ENCODE data around the gene ELMO2. TPM values are rescaled to one million over a fixed set of nuclear protein-coding genes. Genes with fewer than 3 reads are reported as not detected.

ELMO2 gene
- total RNA-seq, 1 donor from 2014 or later: 53.3 TPM

DNA sequence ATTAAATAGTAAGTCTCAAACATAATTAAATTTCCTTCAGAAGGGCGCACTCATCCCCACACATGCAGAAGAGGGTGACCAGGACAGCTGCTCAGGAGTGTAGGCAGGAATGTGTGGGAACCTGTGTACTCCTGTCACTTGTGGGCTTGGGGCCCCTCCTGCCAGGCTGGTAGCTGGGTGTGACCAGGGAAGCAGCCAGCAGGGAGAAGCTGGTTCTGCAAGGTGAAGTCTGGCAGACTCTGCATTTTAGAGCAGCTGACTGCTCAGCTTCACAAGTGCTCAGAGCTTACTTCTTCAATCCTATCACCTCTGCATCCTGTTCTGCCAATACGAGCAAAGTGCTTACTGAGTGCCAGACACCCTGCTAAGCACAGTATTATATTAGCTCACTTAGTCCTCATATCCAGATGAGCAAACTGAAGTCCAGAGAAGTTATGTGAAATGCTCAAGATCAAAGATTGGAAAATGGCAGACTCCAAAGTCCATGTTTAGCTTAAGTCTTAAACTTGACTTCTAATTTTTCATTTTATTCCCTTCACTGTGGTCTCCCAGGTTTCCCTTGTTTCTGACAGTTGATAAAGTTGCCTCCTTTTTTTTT, 27.9 kb downstream of the ELMO2 start:
- no peaks in the 10 kb centered on the region for H3K27me3 Mint-ChIP-seq (ENCODE audit: insufficient read depth, low read depth)
- Histone ChIP-seq H3K4me2 (no peak overlapping the region), H3K9ac (no peak overlapping the region), H3K27ac (no peak overlapping the region), H3F3A (ENCODE audit: low read depth) (no peaks in the 10 kb centered on the region), H3K9me3 (ENCODE audit: low read depth) (no peaks in the 10 kb centered on the region), H4K20me1 (ENCODE audit: low read depth) (peaks cover 8% of the 10 kb centered on the region), H3K36me3 (peaks cover 5% of the 10 kb centered on the region), H3K27me3 (no peaks in the 10 kb centered on the region), H3K79me2 (ENCODE audit: low read depth) (no peaks in the 10 kb centered on the region), H2AFZ (replicated peaks) (no peak overlapping the region), H3K4me1 (no peaks in the 10 kb centered on the region), H3K4me3 (no peak overlapping the region)
- H3K9me3 Mint-ChIP-seq: no peaks in the 10 kb centered on the region
- peaks cover 25% of the 10 kb centered on the region for H3K36me3 Mint-ChIP-seq
- DNase-seq (ENCODE audit: low spot score): no peak
- H3K4me3 Mint-ChIP-seq: no peak overlapping the region
- no peak overlapping the region for H3K27ac Mint-ChIP-seq
- no peak for TF ChIP-seq EZH2 (IDR thresholded peaks at IDR 0.05)
- peaks cover 5% of the 10 kb centered on the region for H3K4me1 Mint-ChIP-seq

GRCh38 chr20:46377518-46377917, 28.9 kb downstream of the ELMO2 start:
- H3K4me3 ChIP-seq: no peak overlapping the region
- no peaks in the 10 kb centered on the region for H3K9me3 ChIP-seq (ENCODE audit: low read depth)
- H3K36me3 ChIP-seq: no peaks in the 10 kb centered on the region

GRCh38 chr20:46376196-46376785, 30.1 kb downstream of the ELMO2 start:
- no peak overlapping the region for H3K4me2 ChIP-seq
- DNase-seq (ENCODE audit: low spot score): no peak
- no peaks in the 10 kb centered on the region for H3K9me3 ChIP-seq (ENCODE audit: low read depth)
- H3K4me1 ChIP-seq: no peaks in the 10 kb centered on the region
- H3K27me3 Mint-ChIP-seq (ENCODE audit: insufficient read depth, low read depth): no peaks in the 10 kb centered on the region
- no peak overlapping the region for H3K4me3 ChIP-seq
- H3K27ac Mint-ChIP-seq: no peak overlapping the region
- no peaks in the 10 kb centered on the region for H3K79me2 ChIP-seq (ENCODE audit: low read depth)
- H4K20me1 ChIP-seq (ENCODE audit: low read depth): no peaks in the 10 kb centered on the region
- no peak overlapping the region for H3K27ac ChIP-seq
- no peaks in the 10 kb centered on the region for H3K9me3 Mint-ChIP-seq
- H3K36me3 Mint-ChIP-seq: peaks cover 40% of the 10 kb centered on the region
- H2AFZ ChIP-seq (replicated peaks): no peak overlapping the region
- peaks cover 5% of the 10 kb centered on the region for H3K4me1 Mint-ChIP-seq
- no peaks in the 10 kb centered on the region for H3K36me3 ChIP-seq
- H3K27me3 ChIP-seq: no peaks in the 10 kb centered on the region
- H3F3A ChIP-seq (ENCODE audit: low read depth): no peaks in the 10 kb centered on the region
- TF ChIP-seq EZH2 (IDR thresholded peaks at IDR 0.05): no peak
- TF ChIP-seq, protein P1, sequence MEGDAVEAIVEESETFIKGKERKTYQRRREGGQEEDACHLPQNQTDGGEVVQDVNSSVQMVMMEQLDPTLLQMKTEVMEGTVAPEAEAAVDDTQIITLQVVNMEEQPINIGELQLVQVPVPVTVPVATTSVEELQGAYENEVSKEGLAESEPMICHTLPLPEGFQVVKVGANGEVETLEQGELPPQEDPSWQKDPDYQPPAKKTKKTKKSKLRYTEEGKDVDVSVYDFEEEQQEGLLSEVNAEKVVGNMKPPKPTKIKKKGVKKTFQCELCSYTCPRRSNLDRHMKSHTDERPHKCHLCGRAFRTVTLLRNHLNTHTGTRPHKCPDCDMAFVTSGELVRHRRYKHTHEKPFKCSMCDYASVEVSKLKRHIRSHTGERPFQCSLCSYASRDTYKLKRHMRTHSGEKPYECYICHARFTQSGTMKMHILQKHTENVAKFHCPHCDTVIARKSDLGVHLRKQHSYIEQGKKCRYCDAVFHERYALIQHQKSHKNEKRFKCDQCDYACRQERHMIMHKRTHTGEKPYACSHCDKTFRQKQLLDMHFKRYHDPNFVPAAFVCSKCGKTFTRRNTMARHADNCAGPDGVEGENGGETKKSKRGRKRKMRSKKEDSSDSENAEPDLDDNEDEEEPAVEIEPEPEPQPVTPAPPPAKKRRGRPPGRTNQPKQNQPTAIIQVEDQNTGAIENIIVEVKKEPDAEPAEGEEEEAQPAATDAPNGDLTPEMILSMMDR (IDR thresholded peaks at IDR 0.05): no peak
- H3K9ac ChIP-seq: no peak overlapping the region
- no peak overlapping the region for H3K4me3 Mint-ChIP-seq

More at GRCh38 chr20:46377518-46377917, 28.9 kb downstream of the ELMO2 start:
- H4K20me1 ChIP-seq (ENCODE audit: low read depth): peaks cover 8% of the 10 kb centered on the region
- Mint-ChIP-seq H3K27ac (no peak overlapping the region), H3K9me3 (no peaks in the 10 kb centered on the region), H3K4me3 (no peak overlapping the region), H3K27me3 (ENCODE audit: insufficient read depth, low read depth) (no peaks in the 10 kb centered on the region), H3K36me3 (peaks cover 32% of the 10 kb centered on the region), H3K4me1 (peaks cover 5% of the 10 kb centered on the region)
- H3K4me1 ChIP-seq: no peaks in the 10 kb centered on the region
- no peak for DNase-seq (ENCODE audit: low spot score)
- H3K9ac ChIP-seq: no peak overlapping the region
- H3K27ac ChIP-seq: no peak overlapping the region
- no peak overlapping the region for H3K4me2 ChIP-seq
- no peak for TF ChIP-seq EZH2 (IDR thresholded peaks at IDR 0.05)
- TF ChIP-seq, protein P1 (IDR thresholded peaks at IDR 0.05): no peak
- no peak for TF ChIP-seq EZH2phosphoT487 (IDR thresholded peaks at IDR 0.05)
- no peaks in the 10 kb centered on the region for H3K27me3 ChIP-seq
- H3K79me2 ChIP-seq (ENCODE audit: low read depth): no peaks in the 10 kb centered on the region
- no peak overlapping the region for H2AFZ ChIP-seq (replicated peaks)
- no peaks in the 10 kb centered on the region for H3F3A ChIP-seq (ENCODE audit: low read depth)

DNA sequence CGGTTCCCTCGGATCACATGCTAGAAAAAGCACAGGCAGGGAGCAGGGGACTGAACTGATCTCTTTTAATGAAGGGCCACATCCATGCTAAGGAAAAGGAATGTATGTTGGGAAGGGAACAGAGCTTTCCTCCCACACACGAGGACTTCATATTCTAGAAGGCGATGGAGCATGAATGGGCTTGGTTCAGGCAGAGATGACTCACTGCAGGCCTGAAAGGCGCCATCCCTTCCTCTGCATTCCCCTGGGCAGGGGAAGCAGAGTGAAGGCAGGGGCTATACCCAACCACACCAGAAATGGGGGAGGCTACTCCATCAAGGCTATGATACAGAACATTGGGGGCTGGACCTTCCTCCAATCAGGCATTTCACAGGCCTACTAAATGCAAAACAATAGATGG, 30.6 kb downstream of the ELMO2 start:
- Mint-ChIP-seq H3K36me3 (peaks cover 45% of the 10 kb centered on the region), H3K9me3 (no peaks in the 10 kb centered on the region), H3K4me1 (peaks cover 5% of the 10 kb centered on the region), H3K27ac (no peak overlapping the region), H3K27me3 (ENCODE audit: insufficient read depth, low read depth) (no peaks in the 10 kb centered on the region), H3K4me3 (no peak overlapping the region)
- no peak overlapping the region for H3K4me2 ChIP-seq
- H3K9me3 ChIP-seq (ENCODE audit: low read depth): no peaks in the 10 kb centered on the region
- H4K20me1 ChIP-seq (ENCODE audit: low read depth): no peaks in the 10 kb centered on the region
- DNase-seq (ENCODE audit: low spot score): no peak
- no peak overlapping the region for H3K27ac ChIP-seq
- H3K36me3 ChIP-seq: no peaks in the 10 kb centered on the region
- H3K27me3 ChIP-seq: no peaks in the 10 kb centered on the region
- TF ChIP-seq EZH2 (IDR thresholded peaks at IDR 0.05) (no peak), EZH2phosphoT487 (IDR thresholded peaks at IDR 0.05) (no peak)
- TF ChIP-seq, protein P1 (IDR thresholded peaks at IDR 0.05): no peak
- H3F3A ChIP-seq (ENCODE audit: low read depth): no peaks in the 10 kb centered on the region
- no peak overlapping the region for H2AFZ ChIP-seq (replicated peaks)
- H3K79me2 ChIP-seq (ENCODE audit: low read depth): no peaks in the 10 kb centered on the region
- no peaks in the 10 kb centered on the region for H3K4me1 ChIP-seq
- no peak overlapping the region for H3K9ac ChIP-seq
- H3K4me3 ChIP-seq: no peak overlapping the region

Data from neural progenitor cell (in vitro differentiated cells).